Spinal cord (tissue), 10 donors: Measurements from ENCODE around the gene PDE6B. TPM values are rescaled to one million over a fixed set of nuclear protein-coding genes. Genes with fewer than 3 reads are reported as not detected.

Experiments
- DNase-seq, 6 donors: peaks; one replicate each; pipeline versions ENCODE4 v3.0.0 to v3.0.0-alpha.2; 2013 to 2015; ENCODE audit warnings: low spot score in 6 of 6, low read depth in 4 of 6
- H3K27ac ChIP-seq: one replicate; pipeline ENCODE4 v1.5.1; 2013; ENCODE audit warnings: low read depth, low read length, control low read depth
- H3K27me3 ChIP-seq: one replicate; pipeline ENCODE4 v1.6.1; 2013; ENCODE audit warnings: low read length; ENCODE audit not compliant: control insufficient read depth, insufficient read depth
- H3K36me3 ChIP-seq: one replicate; pipeline ENCODE4 v1.6.1; 2013; ENCODE audit warnings: low read length; ENCODE audit not compliant: control insufficient read depth, insufficient read depth
- H3K4me1 ChIP-seq: one replicate; pipeline ENCODE4 v1.6.1; 2013; ENCODE audit warnings: low read length; ENCODE audit not compliant: control insufficient read depth, insufficient read depth
- H3K4me3 ChIP-seq: one replicate; pipeline ENCODE4 v1.5.1; 2013; ENCODE audit warnings: low read depth, low read length, control low read depth
- H3K9me3 ChIP-seq: one replicate; pipeline ENCODE4 v1.6.1; 2013; ENCODE audit warnings: low read length; ENCODE audit not compliant: control insufficient read depth, insufficient read depth
- WGBS: methylation state at CpG from one replicate; pipeline ENCODE4 v1.1.5; 2013; ENCODE audit warnings: missing lambda C conversion rate; ENCODE audit not compliant: insufficient coverage; 5-methylcytosine and 5-hydroxymethylcytosine counted together
- polyA plus RNA-seq, 2 donors: library from polyadenylated mRNA; unstranded; fragments of 120-200 nt; gene quantifications; one replicate each; pipeline ENCODE4 v1.2.1, GENCODE V29; 2013; ENCODE audit not compliant: insufficient read length in 2 of 2
- total RNA-seq, 2 donors: library from RNA; depleted of rRNA in 1 of 2; stranded (reverse); fragments of 120-200 nt in 1 of 2; fragments of >200 nt in 1 of 2; gene quantifications; one replicate each; pipeline versions ENCODE4 v1.2.3 to v1.2.4, GENCODE V29; 2013 to 2014
- donor health status: healthy.

PDE6B gene
- total and polyA plus RNA-seq, 4 donors, result 16.8 to 24.1 (median 19.7) TPM

DNA sequence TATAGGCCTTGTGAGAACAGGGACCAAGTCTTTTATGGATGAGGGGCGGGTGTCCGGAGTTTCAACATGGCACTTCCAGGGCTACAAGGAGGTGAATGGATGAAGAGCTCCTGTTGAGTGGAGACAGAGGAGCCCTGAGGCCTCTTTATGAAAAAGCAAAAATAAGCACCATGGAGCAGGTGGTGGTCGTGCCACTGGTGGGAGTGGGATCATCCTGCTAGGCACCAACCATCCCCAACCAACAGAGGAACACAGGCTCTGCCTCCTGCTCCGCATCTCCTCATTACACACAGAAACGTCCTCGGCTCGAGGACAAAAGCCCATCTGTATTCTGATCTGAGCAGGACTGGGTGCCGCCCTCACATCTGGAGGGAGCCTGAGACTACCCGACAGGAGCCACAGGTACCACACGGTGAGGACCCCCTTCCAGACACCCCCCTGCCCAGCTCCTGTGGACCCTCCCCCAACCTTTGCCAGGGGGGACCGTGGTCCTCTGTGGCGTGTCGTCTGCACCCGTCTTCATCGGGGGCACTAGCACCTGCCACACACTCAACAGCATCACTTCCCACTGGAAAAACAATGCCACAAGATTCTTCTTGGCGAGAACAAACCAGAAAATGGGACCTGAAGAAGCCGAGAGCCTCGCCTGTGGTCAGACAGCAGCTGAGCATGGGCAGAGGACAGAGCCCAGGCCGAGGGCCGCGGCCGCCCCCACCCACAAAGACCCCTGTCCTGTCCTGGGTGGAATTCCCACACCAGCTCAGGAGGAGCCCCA is 3.9 kb upstream of the PDE6B start:
- no peaks in the 10 kb centered on the region for H3K4me1 ChIP-seq
- no peaks in the 10 kb centered on the region for H3K36me3 ChIP-seq
- no peak for DNase-seq
- H3K27me3 ChIP-seq, result no peaks in the 10 kb centered on the region
- H3K27ac ChIP-seq, result no peak overlapping the region
- no peak overlapping the region for H3K4me3 ChIP-seq
- WGBS, result 85% methylated on average over 22 of the region's 22 CpGs
- no peaks in the 10 kb centered on the region for H3K9me3 ChIP-seq

DNA sequence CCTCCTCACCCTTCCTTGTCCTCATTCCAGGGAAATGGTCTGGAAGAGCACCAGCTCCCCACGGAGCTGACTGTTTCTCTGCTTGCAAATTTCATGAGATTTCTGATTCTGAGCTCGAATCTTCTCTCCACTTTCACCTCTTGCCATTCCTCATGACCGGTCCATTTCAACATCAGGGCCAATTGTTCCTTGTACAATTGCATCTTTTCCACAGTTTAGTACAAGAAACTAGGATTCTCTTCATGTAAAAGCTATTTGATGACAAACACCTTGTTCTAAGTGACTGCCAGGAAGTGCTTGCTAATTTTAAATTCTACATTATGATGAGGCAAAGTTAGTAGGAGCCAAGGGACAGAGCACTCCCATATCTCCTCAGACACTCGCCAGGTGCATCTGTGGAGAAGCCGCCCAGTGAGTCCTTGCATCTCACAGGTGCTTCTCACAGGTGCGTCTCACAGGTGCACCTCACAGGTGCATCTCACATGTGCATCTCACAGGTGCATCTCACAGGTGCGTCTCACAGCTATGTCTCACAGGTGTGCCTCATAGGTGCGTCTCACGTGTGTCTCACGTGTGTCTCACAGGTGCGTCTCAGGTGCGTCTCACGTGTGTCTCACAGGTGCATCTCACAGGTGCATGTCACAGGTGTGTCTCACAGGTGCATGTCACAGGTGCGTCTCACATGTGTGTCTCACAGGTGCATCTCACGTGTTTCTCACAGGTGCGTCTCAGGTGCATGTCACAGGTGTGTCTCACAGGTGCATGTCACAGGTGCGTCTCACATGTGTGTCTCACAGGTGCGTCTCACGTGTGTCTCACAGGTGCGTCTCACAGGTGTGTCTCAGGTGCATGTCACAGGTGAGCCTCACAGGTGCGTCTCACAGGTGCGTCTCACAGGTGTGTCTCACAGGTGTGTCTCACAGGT is 3.0 kb upstream of the PDE6B start:
- no peaks in the 10 kb centered on the region for H3K27me3 ChIP-seq
- no peaks in the 10 kb centered on the region for H3K9me3 ChIP-seq
- WGBS, result 92% methylated on average over 21 of the region's 22 CpGs
- H3K36me3 ChIP-seq, result no peaks in the 10 kb centered on the region
- no peak overlapping the region for H3K4me3 ChIP-seq
- no peak overlapping the region for H3K27ac ChIP-seq
- no peaks in the 10 kb centered on the region for H3K4me1 ChIP-seq
- DNase-seq, result no peak

DNA sequence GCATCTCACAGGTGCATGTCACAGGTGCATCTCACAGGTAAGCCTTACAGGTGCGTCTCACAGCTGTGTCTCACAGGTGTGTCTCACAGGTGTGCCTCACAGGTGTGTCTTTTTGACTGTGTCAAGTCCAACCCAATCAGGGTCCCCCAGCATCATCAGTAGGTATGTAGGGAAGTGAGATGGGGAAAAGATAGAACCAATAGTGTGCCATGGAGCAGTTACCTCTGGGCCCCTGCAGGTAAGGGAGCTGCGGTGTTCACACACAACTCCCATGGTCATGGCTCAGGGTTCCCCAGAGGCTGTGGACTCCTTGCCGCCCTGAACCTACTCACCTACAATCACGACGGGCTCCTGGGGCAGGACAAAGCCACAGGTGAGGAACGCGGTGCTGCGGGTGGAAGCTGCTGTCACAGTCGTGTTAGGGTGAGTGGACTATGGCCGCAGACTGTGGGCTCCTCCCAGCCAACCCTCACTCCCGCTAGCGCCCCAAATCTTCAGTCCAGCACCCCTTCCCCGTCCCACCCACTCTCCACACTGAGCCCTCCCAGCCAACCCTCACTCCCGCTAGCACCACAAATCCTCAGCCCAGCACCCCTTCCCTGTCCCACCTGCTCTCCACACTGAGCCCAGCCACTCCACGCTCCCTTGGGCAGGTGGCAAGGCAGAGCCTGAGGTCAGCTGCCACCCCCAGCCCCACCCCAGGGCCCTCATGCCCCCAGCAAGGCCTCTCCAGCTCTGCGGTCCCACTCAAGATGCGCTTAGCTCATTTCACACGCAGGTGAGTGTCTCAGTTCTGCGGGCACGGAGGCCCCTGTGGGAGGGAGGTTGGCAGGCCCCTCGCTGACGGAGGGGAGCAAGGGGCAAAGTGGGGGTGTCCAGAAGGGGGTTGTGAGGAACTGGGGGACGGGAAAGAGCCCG is 2.1 kb upstream of the PDE6B start:
- no peak for DNase-seq
- Histone ChIP-seq H3K36me3 (no peaks in the 10 kb centered on the region), H3K9me3 (no peaks in the 10 kb centered on the region), H3K27me3 (no peaks in the 10 kb centered on the region), H3K4me3 (no peak overlapping the region), H3K27ac (no peak overlapping the region), H3K4me1 (no peaks in the 10 kb centered on the region)
- WGBS, result 83% methylated on average over 23 of the region's 24 CpGs

DNA sequence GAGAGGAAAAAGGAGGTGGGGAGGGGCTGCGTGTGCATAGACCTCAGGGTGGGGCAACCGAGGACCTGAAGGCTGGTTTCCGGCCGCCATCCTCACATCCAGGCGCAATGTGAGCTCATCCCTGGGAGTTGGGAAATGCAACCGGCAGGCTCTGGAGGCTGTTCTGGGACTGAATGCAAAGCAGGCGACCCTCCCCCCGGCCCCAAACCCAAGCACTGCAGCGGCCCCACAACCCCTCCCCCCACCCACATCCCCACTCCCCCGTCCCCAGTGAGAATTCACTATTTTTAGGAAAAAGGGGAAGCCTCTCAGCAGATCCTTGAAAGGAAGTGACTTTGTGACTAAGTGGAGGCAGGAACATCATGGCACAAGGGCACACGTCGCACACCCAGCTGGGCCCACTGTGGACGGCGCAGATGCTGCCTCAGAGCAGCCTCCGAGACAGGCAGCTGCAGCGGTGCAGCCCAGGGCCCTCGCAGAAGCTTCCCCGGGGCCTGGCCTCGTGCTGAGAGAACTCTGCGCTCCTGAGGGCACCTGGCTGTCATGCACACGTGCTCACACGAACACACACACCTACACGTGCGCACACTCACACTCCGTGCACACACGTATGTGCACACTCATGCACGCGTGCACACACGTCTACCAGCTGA is 1.3 kb upstream of the PDE6B start:
- Histone ChIP-seq H3K27ac (no peak overlapping the region), H3K27me3 (no peaks in the 10 kb centered on the region), H3K9me3 (no peaks in the 10 kb centered on the region), H3K4me1 (no peaks in the 10 kb centered on the region), H3K4me3 (no peak overlapping the region), H3K36me3 (no peaks in the 10 kb centered on the region)
- WGBS, result 75% methylated on average over 24 of the region's 29 CpGs
- no peak for DNase-seq

DNA sequence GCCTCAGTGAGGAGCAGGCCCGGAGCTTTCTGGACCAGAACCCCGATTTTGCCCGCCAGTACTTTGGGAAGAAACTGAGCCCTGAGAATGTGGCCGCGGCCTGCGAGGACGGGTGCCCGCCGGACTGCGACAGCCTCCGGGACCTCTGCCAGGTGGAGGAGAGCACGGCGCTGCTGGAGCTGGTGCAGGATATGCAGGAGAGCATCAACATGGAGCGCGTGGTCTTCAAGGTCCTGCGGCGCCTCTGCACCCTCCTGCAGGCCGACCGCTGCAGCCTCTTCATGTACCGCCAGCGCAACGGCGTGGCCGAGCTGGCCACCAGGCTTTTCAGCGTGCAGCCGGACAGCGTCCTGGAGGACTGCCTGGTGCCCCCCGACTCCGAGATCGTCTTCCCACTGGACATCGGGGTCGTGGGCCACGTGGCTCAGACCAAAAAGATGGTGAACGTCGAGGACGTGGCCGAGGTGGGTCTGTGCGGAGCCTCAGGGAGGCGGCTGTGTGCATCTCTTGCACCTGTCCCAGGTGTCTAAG is 323 bp downstream of the PDE6B start:
- WGBS, result 92% methylated on average over 39 of the region's 39 CpGs
- H3K9me3 ChIP-seq, result no peaks in the 10 kb centered on the region
- H3K27ac ChIP-seq, result no peak overlapping the region

DNA sequence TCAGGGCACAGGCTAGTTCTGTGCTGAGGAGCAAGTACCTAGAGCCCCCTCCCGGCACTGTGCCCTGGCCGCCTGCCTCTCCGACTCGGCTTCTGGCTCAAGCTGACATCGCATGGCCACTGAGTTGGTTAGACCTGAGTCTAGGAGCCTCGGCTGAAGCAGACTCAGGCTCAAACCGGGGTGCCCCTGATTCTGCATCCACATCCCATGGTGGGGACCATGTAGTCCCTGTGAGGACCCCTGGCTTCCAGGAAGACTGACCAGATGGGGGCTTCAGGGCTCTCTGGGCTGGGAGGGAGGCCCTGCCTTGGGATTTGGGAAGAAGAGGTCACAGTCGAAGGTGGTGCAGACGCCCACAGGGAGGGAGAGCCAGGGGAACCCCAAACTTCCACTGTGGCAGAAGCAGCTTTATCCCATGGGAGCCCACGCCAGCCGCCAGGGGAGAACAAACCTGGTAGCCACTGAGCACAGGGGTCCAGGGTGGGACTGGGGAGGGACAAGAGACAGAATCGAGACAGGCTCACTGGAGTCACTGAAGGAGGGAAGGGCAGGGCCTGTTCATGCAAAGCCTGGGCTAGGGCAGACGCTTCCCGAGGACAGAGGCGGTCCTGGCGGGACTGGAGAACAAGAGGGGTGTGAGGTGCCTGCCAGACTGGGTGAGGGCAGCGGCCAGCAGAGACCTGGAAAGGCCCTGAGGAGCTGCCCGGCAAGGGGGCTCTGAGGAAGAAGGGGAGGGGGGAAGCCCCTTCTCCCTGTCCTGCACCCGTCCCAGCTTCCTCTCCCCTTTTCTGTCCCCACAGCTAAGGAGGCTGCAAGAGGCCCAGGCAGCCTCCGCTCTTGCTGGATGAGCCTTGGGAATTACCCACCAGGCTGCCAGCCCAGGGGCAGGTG is 1.1 kb downstream of the PDE6B start:
- 79% methylated on average over 17 of the region's 20 CpGs for WGBS
- DNase-seq, result no peak
- no peaks in the 10 kb centered on the region for H3K36me3 ChIP-seq
- H3K4me3 ChIP-seq, result no peak overlapping the region
- H3K9me3 ChIP-seq, result no peaks in the 10 kb centered on the region
- H3K27me3 ChIP-seq, result no peaks in the 10 kb centered on the region
- H3K4me1 ChIP-seq, result peaks cover 10% of the 10 kb centered on the region
- no peak overlapping the region for H3K27ac ChIP-seq

More for the DNA sequence above, 323 bp downstream of the PDE6B start:
- Histone ChIP-seq H3K4me1 (peaks cover 9% of the 10 kb centered on the region), H3K4me3 (no peak overlapping the region), H3K27me3 (no peaks in the 10 kb centered on the region), H3K36me3 (no peaks in the 10 kb centered on the region)
- DNase-seq, result no peak

DNA sequence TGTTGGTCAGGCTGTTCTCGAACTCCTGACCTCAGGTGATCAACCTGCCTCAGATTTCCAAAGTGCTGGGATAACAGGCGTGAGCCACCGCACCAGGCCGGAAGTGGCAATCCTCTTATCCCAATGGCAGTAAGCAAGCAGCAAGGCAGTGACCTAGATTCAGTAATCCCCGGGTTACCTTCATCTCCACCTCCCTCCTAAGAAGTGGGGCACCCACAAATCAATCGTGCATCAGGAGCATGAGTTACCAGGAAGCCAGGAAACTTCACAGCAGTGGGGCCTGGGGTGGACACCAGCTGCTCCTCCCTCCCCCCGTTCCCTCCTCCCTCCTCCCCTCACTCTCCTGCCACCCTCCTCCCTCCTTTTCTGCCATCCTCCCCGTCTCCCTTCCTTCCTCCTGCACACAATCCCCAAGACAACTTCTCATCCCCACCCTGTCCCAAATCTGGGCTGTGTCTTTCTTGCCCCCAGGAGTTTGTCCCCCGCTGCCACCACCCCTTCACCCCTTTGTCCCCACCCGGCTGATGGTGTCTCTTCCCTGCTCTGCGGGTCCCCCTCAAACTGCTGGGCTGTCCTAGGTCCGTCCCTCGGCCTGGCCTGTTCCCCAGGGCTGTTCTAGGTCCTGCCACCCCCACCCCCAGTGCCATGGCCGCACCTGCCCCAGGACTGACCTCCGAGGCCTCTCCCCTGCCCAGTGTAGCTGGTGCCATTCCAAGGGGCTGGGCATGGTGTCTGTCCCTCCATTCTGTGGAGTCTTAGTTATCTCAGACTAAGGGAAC is 2.2 kb downstream of the PDE6B start:
- no peak overlapping the region for H3K4me3 ChIP-seq
- 75% methylated on average over 15 of the region's 15 CpGs for WGBS
- no peaks in the 10 kb centered on the region for H3K9me3 ChIP-seq
- no peak overlapping the region for H3K27ac ChIP-seq
- H3K27me3 ChIP-seq, result no peaks in the 10 kb centered on the region
- DNase-seq, result no peak
- H3K4me1 ChIP-seq, result peaks cover 10% of the 10 kb centered on the region
- no peaks in the 10 kb centered on the region for H3K36me3 ChIP-seq

DNA sequence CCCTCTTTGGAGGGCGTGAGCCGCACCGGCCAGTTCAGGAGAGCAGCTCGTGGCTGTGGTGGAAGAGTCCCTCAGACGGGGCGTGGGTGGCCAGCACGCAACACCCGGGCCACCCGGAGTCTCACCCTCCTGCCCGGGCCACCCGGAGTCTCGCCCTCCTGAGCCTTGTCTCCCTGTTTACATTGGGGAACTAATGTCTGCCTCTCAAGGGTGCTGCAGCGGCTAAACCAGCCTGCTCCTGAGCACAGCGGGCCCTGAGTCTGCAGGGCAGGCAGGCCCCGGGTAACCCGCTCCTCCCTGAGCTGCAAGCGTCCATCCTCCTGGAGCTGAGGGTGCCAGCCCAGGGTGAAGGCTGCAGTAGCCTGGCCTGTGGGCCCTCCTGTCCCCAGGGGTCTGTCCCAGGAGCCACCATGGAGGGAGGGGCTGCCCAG is 3.0 kb downstream of the PDE6B start:
- no peaks in the 10 kb centered on the region for H3K36me3 ChIP-seq
- H3K9me3 ChIP-seq, result no peaks in the 10 kb centered on the region
- no peaks in the 10 kb centered on the region for H3K27me3 ChIP-seq
- DNase-seq, result no peak
- H3K27ac ChIP-seq, result no peak overlapping the region
- H3K4me3 ChIP-seq, result no peak overlapping the region
- 88% methylated on average over 17 of the region's 17 CpGs for WGBS
- peaks cover 10% of the 10 kb centered on the region for H3K4me1 ChIP-seq
